Left lobe of liver (tissue), 2 donors: ENCODE results near the gene PRRT2. TPM values are rescaled to one million over a fixed set of nuclear protein-coding genes. Genes with fewer than 3 reads are reported as not detected.
"Not testable (repeated sequence)": the region's sequence is repeated elsewhere in the genome, so short reads cannot be mapped to it uniquely, and the experiment has no call there.

ENCODE experiments used
- ATAC-seq: fragments of 200-7000 bp; cut with Tn5 transposase; one replicate; pipeline ENCODE4 v1.9.1; 2020; ENCODE audit warnings: mild to moderate bottlenecking, moderate library complexity
- DNase-seq: peaks from one replicate; pipeline ENCODE4 v3.0.0-alpha.2; 2020; ENCODE audit warnings: low spot score
- total RNA-seq: library from RNA; stranded (reverse); gene quantifications from one replicate; pipeline ENCODE4 v1.2.1, GENCODE V29; 2021
- donor health status: DM: no; HTN: no; CAD: no; lungs with moderate emphysema.
- donor health status: DM: no; HTN: yes; CAD: no.

PRRT2 gene
- total RNA-seq, 1 donor from 2014 or later, result 0.33 TPM

DNA sequence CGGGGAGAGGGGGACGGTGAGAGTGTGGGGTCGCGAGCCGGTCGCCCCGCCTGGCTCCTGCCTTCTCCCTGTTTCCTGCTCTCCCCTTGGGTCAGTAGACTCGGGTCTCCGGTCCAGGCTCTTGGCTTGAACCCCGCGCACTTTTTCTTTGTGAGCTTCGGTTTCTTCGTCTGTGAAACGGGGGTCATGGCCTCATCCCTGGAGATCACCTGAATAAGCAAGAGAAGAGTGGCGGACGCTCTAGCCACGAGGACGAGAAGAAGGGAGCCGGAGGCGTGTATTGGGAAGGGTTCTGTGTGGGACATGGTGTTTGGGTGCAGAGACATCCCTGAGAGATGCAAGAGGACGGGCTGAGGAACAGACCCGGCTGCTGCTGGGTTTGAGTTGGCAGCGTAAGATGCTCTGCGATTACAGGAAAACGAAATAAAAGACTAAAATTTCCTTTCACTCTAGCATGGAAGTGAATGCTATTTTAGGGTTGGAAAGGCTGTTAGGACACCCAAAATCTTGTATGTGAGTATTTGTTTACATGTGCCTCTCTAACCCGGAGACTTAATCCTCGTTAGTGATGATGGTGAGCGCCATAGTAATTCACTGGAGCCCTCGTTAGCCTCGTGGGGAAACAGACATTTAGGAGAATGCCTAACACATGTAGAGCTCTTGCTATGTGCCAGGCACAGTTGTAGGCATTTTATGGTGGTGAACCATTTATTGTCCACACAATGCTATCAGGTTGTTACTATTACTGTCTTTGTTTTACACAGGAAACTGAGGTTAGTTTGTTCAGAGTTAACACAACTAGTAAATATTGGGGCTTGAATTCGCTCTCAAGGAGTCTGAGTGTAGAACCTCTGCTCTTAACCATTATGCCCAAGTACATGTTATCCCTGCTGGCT lies 20.8 kb upstream of the PRRT2 start:
- no peak for ATAC-seq

GRCh38 chr16:29791845-29792807 lies 19.9 kb upstream of the PRRT2 start:
- DNase-seq (no peak), ATAC-seq (no peak)

More for the DNA sequence above, 20.8 kb upstream of the PRRT2 start:
- no peak for DNase-seq

DNA sequence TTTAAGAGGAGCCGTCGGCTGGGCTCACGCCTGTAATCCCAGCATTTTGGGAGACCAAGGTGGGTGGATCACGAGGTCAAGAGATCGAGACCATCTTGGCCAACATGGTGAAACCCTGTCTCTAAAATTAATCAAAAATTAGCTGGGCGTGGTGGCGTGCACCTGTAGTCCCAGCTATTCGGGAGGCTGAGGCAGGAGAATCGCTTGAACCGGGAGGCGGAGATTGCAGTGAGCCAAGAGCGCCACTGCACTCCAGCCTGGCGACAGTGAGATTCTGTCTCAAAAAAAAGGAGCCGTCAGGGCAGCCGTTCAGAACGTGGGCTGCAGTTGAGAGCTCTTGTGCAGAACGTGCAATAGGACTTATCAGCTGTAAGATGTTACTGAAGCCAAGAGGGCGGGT lies 18.8 kb upstream of the PRRT2 start:
- DNase-seq, ATAC-seq: not testable (repeated sequence)

GRCh38 chr16:29794231-29794710 lies 17.7 kb upstream of the PRRT2 start:
- DNase-seq, result no peak
- ATAC-seq, result no peak

DNA sequence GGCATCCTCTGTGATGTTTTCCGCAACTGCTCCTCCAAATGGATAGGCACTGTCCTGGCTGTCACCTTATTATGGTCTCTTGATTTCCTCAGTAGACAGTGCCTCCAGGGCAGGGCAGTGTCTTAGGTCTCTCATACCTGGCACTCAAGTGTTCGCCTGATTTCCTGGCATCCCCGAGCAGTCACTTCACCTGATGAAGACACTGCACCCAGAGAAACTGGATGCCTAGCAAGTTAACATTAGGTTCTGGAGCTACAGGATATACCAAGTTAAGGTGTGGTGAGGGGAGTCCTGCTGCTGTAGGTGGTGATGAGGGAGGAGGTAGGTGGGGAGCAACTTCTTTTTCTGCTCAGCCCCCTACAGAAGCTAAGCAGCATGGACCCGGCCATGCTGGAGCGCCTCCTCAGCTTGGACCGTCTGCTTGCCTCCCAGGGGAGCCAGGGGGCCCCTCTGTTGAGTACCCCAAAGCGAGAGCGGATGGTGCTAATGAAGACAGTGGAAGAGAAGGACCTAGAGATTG lies 9.5 kb upstream of the PRRT2 start:
- DNase-seq, result no peak
- ATAC-seq, result no peak

GRCh38 chr16:29804020-29804419 lies 8.0 kb upstream of the PRRT2 start:
- ATAC-seq, result no peak
- DNase-seq, result no peak

- ATAC-seq, result peak; percentile 66
- DNase-seq, result peak; percentile 87
Observed at GRCh38 chr16:29804455-29805231, 7.3 kb upstream of the PRRT2 start.

DNA sequence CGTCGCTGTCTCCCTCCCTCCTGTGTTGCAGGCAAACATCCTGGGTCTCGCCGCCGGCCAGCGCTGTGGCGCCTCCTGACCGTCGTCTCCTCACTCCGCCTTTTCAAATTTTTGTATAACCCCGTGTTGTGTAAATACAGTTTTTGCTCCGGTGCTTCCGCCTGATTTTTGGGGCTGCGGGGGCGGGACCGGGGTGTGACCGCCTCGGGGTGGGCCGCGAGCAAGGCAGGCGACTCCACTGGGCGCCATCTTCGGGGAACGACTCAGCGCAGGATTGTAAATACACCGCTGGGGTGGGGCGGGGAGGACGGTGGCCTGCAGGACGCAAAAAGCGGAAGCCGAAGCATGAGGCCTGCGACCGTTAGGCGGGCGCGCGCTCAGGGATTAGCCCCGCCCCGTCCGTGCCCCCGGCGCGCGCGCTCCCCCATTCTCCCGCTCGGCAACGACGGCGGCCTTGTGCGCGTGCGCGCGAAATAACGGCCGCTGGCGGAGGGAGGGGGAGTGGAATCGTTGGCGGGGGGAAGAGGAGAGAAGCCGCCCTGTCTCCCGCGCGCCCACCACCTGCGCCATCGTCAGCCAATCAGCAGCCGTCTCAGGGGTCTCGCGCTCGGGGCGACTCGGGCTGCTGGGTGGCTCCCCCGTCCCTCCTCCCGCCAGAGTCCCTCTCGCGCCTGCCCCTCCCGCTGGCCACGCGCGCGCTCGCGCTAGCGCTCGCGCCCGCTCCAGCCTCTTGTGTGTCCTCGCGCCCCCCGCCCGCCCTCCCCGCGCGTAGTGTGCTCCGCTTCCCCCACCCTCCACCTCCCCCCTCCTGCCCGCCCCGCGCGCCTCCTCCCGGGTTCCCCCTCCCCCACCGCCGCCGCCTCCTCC lies 6.5 kb upstream of the PRRT2 start:
- peak; percentile 99 for DNase-seq

GRCh38 chr16:29806099-29806579 lies 5.9 kb upstream of the PRRT2 start, which contains the start of gene MAZ:
Gene MAZ (plus strand): TSS chr16:29806529. CDS start chr16:29806702, 173 bp downstream.
- DNase-seq (no peak), ATAC-seq (peak; percentile 14)

More for the DNA sequence above, 6.5 kb upstream of the PRRT2 start:
- peak; percentile 83 for ATAC-seq

GRCh38 chr16:29806641-29807425 lies 5.2 kb upstream of the PRRT2 start:
- DNase-seq (peak; percentile 69), ATAC-seq (no peak)

- DNase-seq, result peak; percentile 82
- peak; percentile 3 for ATAC-seq
Observed at GRCh38 chr16:29807426-29808218, 4.4 kb upstream of the PRRT2 start.

- ATAC-seq (no peak), DNase-seq (peak; percentile 57)
Observed at GRCh38 chr16:29808219-29808900, 3.6 kb upstream of the PRRT2 start.

DNA sequence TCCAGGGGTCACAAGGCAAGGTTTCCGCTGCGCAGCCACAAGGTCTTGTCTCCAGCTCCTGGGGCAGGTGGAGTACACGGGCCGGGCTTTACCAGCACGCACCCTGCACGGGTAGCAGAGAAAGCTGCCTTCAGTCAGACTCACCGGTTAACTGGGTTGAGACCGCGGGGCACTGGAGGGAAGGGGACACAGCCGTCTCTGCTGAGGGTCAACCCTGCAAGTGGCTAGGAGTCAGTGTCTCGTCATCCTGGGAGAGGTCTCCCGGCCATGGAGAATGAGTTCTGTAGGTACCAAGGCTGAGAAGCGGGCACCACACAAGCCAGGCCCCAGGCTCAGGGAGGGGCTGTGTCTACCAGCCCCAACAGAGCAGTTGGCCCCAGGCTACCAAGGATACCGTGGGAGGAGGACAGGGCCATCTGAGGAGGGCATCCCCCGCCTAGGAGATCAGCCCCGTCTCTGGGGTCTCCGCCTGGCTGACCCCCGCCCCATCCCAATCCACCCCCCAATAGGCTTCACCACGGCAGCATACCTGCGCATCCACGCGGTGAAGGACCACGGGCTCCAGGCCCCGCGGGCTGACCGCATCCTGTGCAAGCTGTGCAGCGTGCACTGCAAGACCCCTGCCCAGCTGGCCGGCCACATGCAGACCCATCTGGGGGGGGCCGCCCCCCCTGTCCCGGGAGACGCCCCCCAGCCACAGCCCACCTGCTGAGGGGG lies 2.8 kb upstream of the PRRT2 start:
- no peak for ATAC-seq
- no peak for DNase-seq

GRCh38 chr16:29809850-29810698 lies 1.9 kb upstream of the PRRT2 start:
- DNase-seq (no peak), ATAC-seq (no peak)

GRCh38 chr16:29810699-29811169 lies 1.3 kb upstream of the PRRT2 start:
- ATAC-seq, result no peak
- no peak for DNase-seq
